Amniotic epithelial cell (primary cell): ENCODE measurements around the gene CRAT.

Source experiments
- DNase-seq: peaks from one replicate; pipeline ENCODE4 v3.0.0-alpha.2; 2010; ENCODE audit warnings: low read depth

The CRAT gene

DNA sequence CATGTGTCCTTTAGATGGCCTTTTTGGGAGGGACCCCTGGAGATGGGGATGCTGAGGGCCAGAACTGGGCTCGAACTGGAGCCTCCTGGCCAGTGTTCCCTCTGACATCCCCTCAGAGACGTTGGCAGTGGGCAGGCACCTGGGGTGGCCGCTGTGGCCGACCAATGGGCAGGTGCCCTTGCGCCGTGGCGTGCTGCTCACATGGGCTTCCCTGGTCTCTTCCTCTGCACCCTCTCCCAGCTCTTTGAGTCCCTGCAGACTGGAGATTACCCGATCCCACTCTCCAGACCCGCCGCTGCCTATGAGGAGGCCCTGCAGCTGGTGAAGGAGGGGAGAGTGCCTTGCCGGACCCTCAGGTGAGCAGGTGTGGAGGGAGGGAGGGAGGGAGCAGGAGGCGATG, 49.6 kb downstream of the CRAT start:
- no peak for DNase-seq

- DNase-seq, result no peak
Measured at GRCh38 chr9:129059796-129060785, 50.5 kb downstream of the CRAT start.

GRCh38 chr9:129058965-129059795, 51.4 kb downstream of the CRAT start:
- DNase-seq, result peak; percentile 52

DNA sequence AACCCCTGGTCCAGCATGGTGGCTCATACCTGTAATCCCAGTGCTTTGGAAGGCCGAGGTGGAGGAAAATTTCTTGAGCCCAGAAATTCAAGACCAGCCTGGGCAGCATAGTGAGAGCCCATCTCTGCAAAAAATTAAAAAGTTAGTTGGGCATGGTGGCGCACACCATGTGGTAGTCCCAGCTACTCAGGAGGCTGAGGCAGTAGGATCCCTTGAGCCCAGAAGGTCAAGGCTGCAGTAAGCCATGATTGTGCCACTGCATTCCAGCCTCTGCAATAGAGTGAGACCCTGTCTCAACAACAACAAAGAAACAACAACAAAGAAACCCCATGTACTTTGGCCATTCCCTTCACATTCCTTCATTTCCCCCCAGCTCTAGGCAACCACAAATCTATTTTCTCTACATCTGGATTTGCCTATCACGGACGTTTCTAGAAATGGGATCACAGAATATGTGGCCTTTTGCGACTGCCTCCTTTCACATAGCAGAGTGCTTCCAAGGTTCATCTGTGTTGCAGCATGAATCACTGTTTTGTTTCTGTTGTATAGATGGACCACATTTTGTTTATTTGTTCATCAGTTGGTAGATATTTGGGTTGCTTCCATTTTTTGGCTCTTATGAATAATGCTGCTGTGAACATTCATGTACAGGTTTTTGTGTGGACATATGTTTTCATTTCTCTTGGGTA, 56.3 kb downstream of the CRAT start:
- DNase-seq, result no peak

DNA sequence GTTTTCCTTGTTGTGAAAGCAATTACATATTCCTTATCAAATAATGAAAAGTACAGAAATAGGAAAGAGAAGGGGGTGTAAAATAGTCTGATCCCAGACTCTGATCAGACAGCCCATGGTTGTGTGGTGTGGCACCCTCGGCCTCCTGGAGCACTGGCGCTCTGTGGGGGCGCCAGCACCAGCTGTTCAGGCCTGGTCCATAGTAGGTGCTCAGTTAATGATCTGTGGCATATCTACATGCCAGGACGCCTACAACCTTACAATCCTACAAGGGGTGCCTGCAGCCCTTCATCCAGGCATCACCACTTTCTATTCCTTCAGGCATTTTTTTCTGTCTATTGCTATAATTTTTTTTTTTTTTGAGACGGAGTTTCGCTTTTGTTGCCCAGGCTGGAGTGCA, 57.6 kb downstream of the CRAT start:
- no peak for DNase-seq

DNA sequence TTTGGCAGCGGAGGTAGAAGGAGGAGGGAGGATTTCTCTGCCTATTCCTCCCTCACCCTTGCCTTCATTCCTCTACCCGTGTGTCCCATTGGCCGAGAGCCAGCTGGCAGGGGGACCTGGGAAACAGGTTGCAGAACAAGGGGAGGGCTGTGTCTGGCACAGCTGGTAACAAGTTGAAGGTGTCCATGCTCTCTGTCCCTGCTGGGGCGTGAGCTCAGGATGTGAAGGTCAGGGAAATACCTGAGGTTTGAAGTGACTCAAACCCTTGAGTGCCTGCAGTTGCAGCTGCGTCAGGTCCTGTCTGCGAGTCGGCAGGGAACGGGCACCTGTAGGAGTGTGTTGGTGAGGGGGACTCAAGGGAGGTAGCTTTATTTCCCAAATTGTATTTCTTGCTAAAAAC, 58.0 kb downstream of the CRAT start:
- DNase-seq, result no peak
